Common myeloid progenitor, CD34-positive (primary cell): ENCODE measurements around the gene CD300LD.

Experiments used
- CTCF ChIA-PET: fragments of 350-600 bp; sonication (Branson Sonifier 250); formaldehyde crosslinking; loops from one replicate; lab custom pipeline; 2021; ENCODE audit warnings: antibody characterized with exemption; lab: Charles Lee
- POLR2A ChIA-PET: fragments of 350-600 bp; sonication (Branson Sonifier 250); formaldehyde crosslinking; loops from one replicate; lab custom pipeline; 2021; ENCODE audit warnings: antibody characterized with exemption; lab: Charles Lee
- DNase-seq, 3 donors: peaks; one replicate each; pipeline versions ENCODE4 v3.0.0 to v3.0.0-alpha.2; 2013
- H3K27ac ChIP-seq, 2 experiments: 1 replicate in 1 of 2; 2 replicates in 1 of 2; pipeline ENCODE4 v1.7.0; 2013; ENCODE audit warnings: inconsistent platforms in 2 of 2, low read length in 2 of 2, mild to moderate bottlenecking in 2 of 2, low read depth in 1 of 2, moderate library complexity in 1 of 2; ENCODE audit not compliant: severe bottlenecking in 2 of 2, insufficient read depth in 1 of 2, poor library complexity in 1 of 2
- H3K27me3 ChIP-seq, 5 experiments: replicated peaks in 2 of 5; 1 replicate in 3 of 5; 2 replicates in 2 of 5; pipeline versions ENCODE4 v1.6.1 to v1.7.0; 2013; ENCODE audit warnings: low read length in 4 of 5, mild to moderate bottlenecking in 2 of 5, moderate library complexity in 2 of 5, inconsistent platforms in 1 of 5; ENCODE audit not compliant: insufficient read depth in 5 of 5, control insufficient read depth in 4 of 5
- H3K36me3 ChIP-seq, 4 experiments: 1 replicate in 2 of 4; 2 replicates in 2 of 4; pipeline versions ENCODE4 v1.6.1 to v1.7.0; 2013; ENCODE audit warnings: low read length in 3 of 4, control low read depth in 1 of 4, mild to moderate bottlenecking in 1 of 4; ENCODE audit not compliant: control insufficient read depth in 4 of 4, insufficient read depth in 4 of 4
- H3K4me1 ChIP-seq, 4 experiments: 1 replicate in 3 of 4; 2 replicates in 1 of 4; pipeline versions ENCODE4 v1.6.1 to v1.7.1; 2013; ENCODE audit warnings: low read length in 3 of 4, mild to moderate bottlenecking in 3 of 4, control low read depth in 1 of 4, inconsistent platforms in 1 of 4, moderate library complexity in 1 of 4; ENCODE audit not compliant: control insufficient read depth in 4 of 4, insufficient read depth in 4 of 4; ENCODE audit errors: control extremely low read depth in 1 of 4
- H3K4me3 ChIP-seq, 7 experiments: 1 replicate in 4 of 7; 2 replicates in 3 of 7; pipeline versions ENCODE4 v1.5.1 to v1.7.0; 2013; ENCODE audit warnings: mild to moderate bottlenecking in 7 of 7, low read length in 6 of 7, moderate library complexity in 6 of 7, inconsistent platforms in 2 of 7, low read depth in 2 of 7, control low read depth in 1 of 7; ENCODE audit not compliant: insufficient read depth in 4 of 7, control insufficient read depth in 1 of 7; ENCODE audit errors: extremely low read depth in 1 of 7
- H3K9me3 ChIP-seq, 5 experiments: 1 replicate in 4 of 5; 2 replicates in 1 of 5; pipeline versions ENCODE4 v1.6.1 to v1.7.1; 2013; ENCODE audit warnings: low read length in 4 of 5, mild to moderate bottlenecking in 2 of 5, inconsistent platforms in 1 of 5, low read depth in 1 of 5, moderate library complexity in 1 of 5; ENCODE audit not compliant: control insufficient read depth in 4 of 5, insufficient read depth in 2 of 5; ENCODE audit errors: control extremely low read depth in 1 of 5
- WGBS: methylation state at CpG from one replicate; pipeline ENCODE4 v1.1.5; 2013; ENCODE audit not compliant: insufficient coverage; 5-methylcytosine and 5-hydroxymethylcytosine counted together

Gene CD300LD

GRCh38 chr17:74569020-74570003, 22.8 kb downstream of the CD300LD start:
- Histone ChIP-seq H3K9me3 (no peaks in the 10 kb centered on the region), H3K27me3 (peaks cover 0 to 8% (median 0%) of the 10 kb centered on the region in 5 experiments), H3K27ac (no peak overlapping the region), H3K4me3 (peak overlapping the region in 2 of 7 experiments; percentile 22 to 24), H3K4me1 (peaks cover 0 to 36% (median 20%) of the 10 kb centered on the region in 4 experiments), H3K36me3 (no peaks in the 10 kb centered on the region)
- ChIA-PET CTCF (interaction anchor here (0.7 to 1.9 kb wide), 11 partner anchors 8 to 203 kb away, joined by 3 to 13 read pairs (median 3); partner anchors contain the start of gene CD300LD), POLR2A (interaction anchor here (0.6 to 1.0 kb wide), 2 partner anchors 22 to 34 kb away, joined by 3 to 6 read pairs; no protein-coding TSS in a partner anchor)
- WGBS = 27% methylated on average over 25 of the region's 32 CpGs
- peak; percentile 91 to 97 (median 97) for DNase-seq

DNA sequence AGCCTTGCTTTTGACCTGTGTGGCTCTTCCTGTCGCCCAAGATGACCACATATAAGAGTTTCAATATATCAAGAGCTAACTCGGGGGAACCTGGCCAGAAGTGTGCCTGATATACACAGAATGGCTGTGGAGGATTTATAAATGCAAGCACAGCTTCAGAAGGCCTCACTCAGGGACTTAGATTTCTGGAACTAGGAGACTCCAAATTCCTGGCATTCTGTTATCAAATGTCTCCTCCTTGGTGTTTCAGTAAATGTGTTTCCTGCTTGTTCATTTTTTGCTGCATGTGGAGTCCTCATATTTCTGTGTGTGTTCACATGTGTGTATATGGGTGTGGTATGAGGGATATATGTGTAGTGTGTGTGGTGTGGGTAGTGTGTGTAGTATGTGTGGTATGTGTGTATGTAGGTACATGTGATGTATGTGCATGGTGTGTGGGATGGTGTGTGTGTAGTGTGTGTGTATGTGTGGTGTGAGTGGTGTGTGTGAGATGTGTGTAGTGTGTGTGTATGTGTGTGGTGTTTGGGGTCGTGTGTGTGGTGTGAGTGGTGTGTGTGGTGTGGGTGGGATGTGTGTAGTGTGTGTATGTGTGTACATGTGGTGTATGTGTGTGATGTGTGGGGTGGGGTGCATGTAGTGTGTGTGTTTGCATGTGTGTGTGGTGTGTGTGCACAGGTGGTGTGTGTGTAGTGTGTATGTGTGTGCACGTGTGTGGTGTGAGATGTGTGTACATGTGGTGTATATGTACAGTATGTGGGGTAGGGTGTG, 23.8 kb downstream of the CD300LD start:
- peaks cover 0 to 8% (median 0%) of the 10 kb centered on the region in 5 experiments for H3K27me3 ChIP-seq
- H3K4me3 ChIP-seq = no peak overlapping the region
- H3K4me1 ChIP-seq = peaks cover 0 to 36% (median 20%) of the 10 kb centered on the region in 4 experiments
- no peak overlapping the region for H3K27ac ChIP-seq
- H3K9me3 ChIP-seq = no peaks in the 10 kb centered on the region
- POLR2A ChIA-PET = no interaction called here
- 87% methylated on average over 3 of the region's 4 CpGs for WGBS
- CTCF ChIA-PET = interaction anchor here (1.3 to 3.4 kb wide), 4 partner anchors 10 to 89 kb away, joined by 3 to 15 read pairs (median 4); no protein-coding TSS in a partner anchor
- DNase-seq = no peak
- no peaks in the 10 kb centered on the region for H3K36me3 ChIP-seq

- H3K4me1 ChIP-seq = peaks cover 0 to 36% (median 20%) of the 10 kb centered on the region in 4 experiments
- ChIA-PET POLR2A (no interaction called here), CTCF (interaction anchor here (1.0 to 3.4 kb wide), 13 partner anchors 9 to 206 kb away, joined by 3 to 27 read pairs (median 4); partner anchors contain the start of genes BTBD17 and CD300LD)
- 64% methylated on average over 2 of the region's 2 CpGs for WGBS
- H3K36me3 ChIP-seq = no peaks in the 10 kb centered on the region
- no peaks in the 10 kb centered on the region for H3K9me3 ChIP-seq
- peaks cover 0 to 8% (median 0%) of the 10 kb centered on the region in 5 experiments for H3K27me3 ChIP-seq
- DNase-seq = no peak
- no peak within 1 kb of the TSS for H3K4me3 ChIP-seq
- H3K27ac ChIP-seq = no peak within 1 kb of the TSS
Observed at GRCh38 chr17:74567397-74567796, 24.7 kb downstream of the CD300LD start, which contains the start of gene CD300H. CD300H (minus strand) TSS chr17:74567509.

GRCh38 chr17:74566132-74566753, 25.8 kb downstream of the CD300LD start:
- DNase-seq = peak; percentile 54 to 61 (median 57)

GRCh38 chr17:74565126-74565525, 27.0 kb downstream of the CD300LD start:
- peaks cover 0 to 34% (median 19%) of the 10 kb centered on the region in 4 experiments for H3K4me1 ChIP-seq
- POLR2A ChIA-PET = no interaction called here
- DNase-seq = no peak
- 86% methylated on average over 4 of the region's 5 CpGs for WGBS
- no peak overlapping the region for H3K27ac ChIP-seq
- CTCF ChIA-PET = interaction anchor here (1.5 to 3.4 kb wide), 6 partner anchors 9 to 171 kb away, joined by 3 to 20 read pairs (median 9); no protein-coding TSS in a partner anchor
- no peaks in the 10 kb centered on the region for H3K36me3 ChIP-seq
- no peaks in the 10 kb centered on the region for H3K9me3 ChIP-seq
- H3K27me3 ChIP-seq = peaks cover 0 to 5% (median 0%) of the 10 kb centered on the region in 5 experiments
- no peak overlapping the region for H3K4me3 ChIP-seq

More at GRCh38 chr17:74566132-74566753, 25.8 kb downstream of the CD300LD start:
- H3K9me3 ChIP-seq = no peaks in the 10 kb centered on the region
- CTCF ChIA-PET = interaction anchor here (0.6 to 3.4 kb wide), 28 partner anchors 8 to 225 kb away, joined by 3 to 27 read pairs (median 4); partner anchors contain the start of genes BTBD17 and CD300LD
- peaks cover 0 to 8% (median 0%) of the 10 kb centered on the region in 5 experiments for H3K27me3 ChIP-seq
- no peaks in the 10 kb centered on the region for H3K36me3 ChIP-seq
- WGBS = 26% methylated on average over 9 of the region's 9 CpGs
- H3K4me3 ChIP-seq = no peak overlapping the region
- H3K27ac ChIP-seq = no peak overlapping the region
- H3K4me1 ChIP-seq = peaks cover 0 to 36% (median 20%) of the 10 kb centered on the region in 4 experiments
- POLR2A ChIA-PET = no interaction called here

GRCh38 chr17:74563358-74563757, 28.7 kb downstream of the CD300LD start:
- no peak for DNase-seq
- H3K27ac ChIP-seq = no peak overlapping the region
- H3K36me3 ChIP-seq = no peaks in the 10 kb centered on the region
- no peaks in the 10 kb centered on the region for H3K9me3 ChIP-seq
- POLR2A ChIA-PET = no interaction called here
- no peaks in the 10 kb centered on the region for H3K27me3 ChIP-seq
- CTCF ChIA-PET = no interaction called here
- H3K4me3 ChIP-seq = no peak overlapping the region
- H3K4me1 ChIP-seq = peaks cover 0 to 16% (median 8%) of the 10 kb centered on the region in 4 experiments
- 100% methylated on average over 1 of the region's 1 CpG for WGBS
